Liver (tissue), 9 donors: ENCODE measurements around the gene KCNJ5. TPM values are rescaled to one million over a fixed set of nuclear protein-coding genes. Genes with fewer than 3 reads are reported as not detected.

Experiments
- DNase-seq: peaks from one replicate; pipeline ENCODE4 v3.0.0-alpha.2; 2017; ENCODE audit warnings: low spot score
- H3K27ac ChIP-seq, 2 donors: one replicate each; pipeline ENCODE4 v1.7.0; 2013; ENCODE audit warnings: inconsistent platforms in 2 of 2, low read length in 2 of 2, control low read depth in 1 of 2, low read depth in 1 of 2, mild to moderate bottlenecking in 1 of 2
- H3K27me3 ChIP-seq, 4 donors: one replicate each; pipeline versions ENCODE4 v1.6.1 to v1.7.0; 2013; ENCODE audit warnings: low read length in 3 of 4, inconsistent platforms in 1 of 4, mild to moderate bottlenecking in 1 of 4, moderate library complexity in 1 of 4; ENCODE audit not compliant: control insufficient read depth in 4 of 4, insufficient read depth in 4 of 4
- H3K36me3 ChIP-seq, 4 donors: one replicate each; pipeline versions ENCODE4 v1.6.1 to v1.7.0; 2013; ENCODE audit warnings: low read length in 3 of 4, mild to moderate bottlenecking in 3 of 4, low read depth in 1 of 4, moderate library complexity in 1 of 4; ENCODE audit not compliant: control insufficient read depth in 4 of 4, insufficient read depth in 3 of 4
- H3K4me1 ChIP-seq, 4 donors: one replicate each; pipeline versions ENCODE4 v1.6.1 to v1.7.0; 2013; ENCODE audit warnings: low read length in 3 of 4, mild to moderate bottlenecking in 3 of 4, moderate library complexity in 1 of 4; ENCODE audit not compliant: control insufficient read depth in 4 of 4, insufficient read depth in 4 of 4
- H3K4me3 ChIP-seq, 3 donors: one replicate each; pipeline versions ENCODE4 v1.6.1 to v1.7.0; 2013; ENCODE audit warnings: low read length in 3 of 3, control low read depth in 1 of 3, low read depth in 1 of 3, mild to moderate bottlenecking in 1 of 3
- H3K9ac ChIP-seq, 2 donors: one replicate each; pipeline ENCODE4 v1.7.0; 2013; ENCODE audit warnings: low read length in 2 of 2, mild to moderate bottlenecking in 2 of 2, moderate library complexity in 2 of 2, control low read depth in 1 of 2, low read depth in 1 of 2
- H3K9me3 ChIP-seq, 4 donors: one replicate each; pipeline versions ENCODE4 v1.6.1 to v1.7.0; 2013; ENCODE audit warnings: low read length in 3 of 4; ENCODE audit not compliant: control insufficient read depth in 4 of 4
- EGR1 ChIP-seq, 2 donors: IDR thresholded peaks; 2 replicates each; pipeline ENCODE4 v1.6.1; 2016 to 2018; ENCODE audit warnings: antibody characterized with exemption in 2 of 2, low read depth in 2 of 2
- FOXA1 ChIP-seq: IDR thresholded peaks from 2 replicates; pipeline ENCODE4 v1.6.1; 2016; ENCODE audit warnings: antibody characterized with exemption
- GABPA ChIP-seq, 2 donors: IDR thresholded peaks in 1 of 2; conservative IDR thresholded peaks in 1 of 2; 2 replicates each; pipeline ENCODE4 v1.6.1; 2016; ENCODE audit warnings: antibody characterized with exemption in 2 of 2, mild to moderate bottlenecking in 1 of 2, moderate library complexity in 1 of 2
- HNF4A ChIP-seq, 2 donors: conservative IDR thresholded peaks; 2 replicates each; pipeline ENCODE4 v1.6.1; 2016; ENCODE audit warnings: antibody characterized with exemption in 2 of 2, mild to moderate bottlenecking in 2 of 2
- HNF4G ChIP-seq: IDR thresholded peaks from 2 replicates; pipeline ENCODE4 v1.6.1; 2016; ENCODE audit warnings: antibody characterized with exemption
- JUND ChIP-seq, 2 donors: IDR thresholded peaks; 2 replicates each; pipeline ENCODE4 v1.6.1; 2016; ENCODE audit warnings: antibody characterized with exemption in 2 of 2
- RXRA ChIP-seq, 2 donors: IDR thresholded peaks; 2 replicates each; pipeline ENCODE4 v1.6.1; 2017 to 2018; ENCODE audit warnings: antibody characterized with exemption in 2 of 2, mild to moderate bottlenecking in 1 of 2
- SP1 ChIP-seq: IDR thresholded peaks from 2 replicates; pipeline ENCODE4 v1.6.1; 2018; ENCODE audit warnings: antibody characterized with exemption, mild to moderate bottlenecking
- TAF1 ChIP-seq: conservative IDR thresholded peaks from 2 replicates; pipeline ENCODE4 v1.6.1; 2016; ENCODE audit warnings: antibody characterized with exemption, mild to moderate bottlenecking
- YY1 ChIP-seq: IDR thresholded peaks from 2 replicates; pipeline ENCODE4 v1.6.1; 2016; ENCODE audit warnings: antibody characterized with exemption, mild to moderate bottlenecking
- WGBS: extraction: QIAGEN DNeasy Blood & Tissue Kit; methylation state at CpG from one replicate; pipeline ENCODE4 v1.1.7; 2013; 5-methylcytosine and 5-hydroxymethylcytosine counted together
- polyA plus RNA-seq, 2 donors: library from polyadenylated mRNA; stranded (reverse) in 1 of 2; unstranded in 1 of 2; fragments of 200-250 nt in 1 of 2; fragments of >200 nt in 1 of 2; fragmentation: Nextera tagmentation in 1 of 2; extraction: Ambion mirVana in 1 of 2; gene quantifications; one replicate each; pipeline versions ENCODE4 v1.2.1 to v1.2.3, GENCODE V29; 2013 to 2015
- total RNA-seq, 2 donors: library from RNA; depleted of rRNA; stranded (reverse); fragments of >200 nt; gene quantifications; one replicate each; pipeline ENCODE4 v1.2.3, GENCODE V29; 2014
- TF ChIP-seq, protein P1 (sequence below): IDR thresholded peaks from 2 replicates; pipeline ENCODE4 v1.6.1; 2016; ENCODE audit warnings: antibody characterized with exemption
- TF ChIP-seq, protein P2 (sequence below): IDR thresholded peaks from 2 replicates; pipeline ENCODE4 v1.6.1; 2016; ENCODE audit warnings: antibody characterized with exemption
- TF ChIP-seq, protein P3 (sequence below): fragments of 150-350 bp; IDR thresholded peaks from 2 replicates; pipeline ENCODE4 v1.5.1; 2017; ENCODE audit warnings: improper control_type of control experiment, low read depth, low read length; ENCODE audit not compliant: missing input control
- TF ChIP-seq, protein P4 (sequence below): IDR thresholded peaks from 2 replicates; pipeline ENCODE4 v1.6.1; 2016; ENCODE audit warnings: antibody characterized with exemption, mild to moderate bottlenecking
- donor health status: healthy.
- donor health status: healthy.
- donor health status: healthy.
- donor health status: healthy.
- donor health status: healthy.

The KCNJ5 gene
- total and polyA plus RNA-seq, 4 donors = 0.04 to 0.08 (median 0.06) TPM

DNA sequence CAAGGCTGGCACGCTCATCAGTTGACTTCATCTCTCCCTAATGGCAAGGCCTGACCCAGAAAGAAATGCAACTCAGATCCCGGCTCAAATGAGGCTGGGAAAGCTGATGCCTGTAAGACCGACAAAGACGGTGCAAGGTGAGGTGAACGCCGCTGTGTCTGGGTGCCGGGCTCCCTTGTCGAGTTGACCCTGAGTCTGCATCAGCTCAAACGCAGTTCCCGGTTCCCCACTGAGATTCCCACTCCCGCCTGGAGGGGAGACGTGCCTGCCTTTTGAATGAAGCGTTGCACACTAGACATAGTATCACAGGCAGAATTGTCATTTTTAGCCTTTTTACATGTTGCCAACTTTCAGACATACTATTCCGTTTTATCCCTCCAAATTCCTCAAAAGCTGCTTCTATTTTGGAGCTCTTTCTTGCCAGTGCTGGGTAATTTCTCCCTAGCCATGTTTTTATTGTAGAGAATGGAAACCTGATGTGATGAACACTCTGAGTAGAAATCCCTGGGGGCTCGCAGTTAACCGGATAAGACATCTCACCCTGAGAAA, 52.3 kb downstream of the KCNJ5 start:
- no peaks in the 10 kb centered on the region for H3K36me3 ChIP-seq
- WGBS = 83% methylated on average over 16 of the region's 16 CpGs
- H3K4me1 ChIP-seq = no peaks in the 10 kb centered on the region
- no peak for DNase-seq
- H3K27ac ChIP-seq = no peak overlapping the region
- no peaks in the 10 kb centered on the region for H3K9me3 ChIP-seq
- no peak overlapping the region for H3K9ac ChIP-seq
- no peak overlapping the region for H3K4me3 ChIP-seq
- TF ChIP-seq FOXA1 = no peak
- TF ChIP-seq JUND (IDR thresholded peaks at IDR 0.05) = no peak
- no peak for TF ChIP-seq TAF1
- TF ChIP-seq YY1 = no peak
- peaks cover 0 to 2% (median 0%) of the 10 kb centered on the region in 4 donors for H3K27me3 ChIP-seq

DNA sequence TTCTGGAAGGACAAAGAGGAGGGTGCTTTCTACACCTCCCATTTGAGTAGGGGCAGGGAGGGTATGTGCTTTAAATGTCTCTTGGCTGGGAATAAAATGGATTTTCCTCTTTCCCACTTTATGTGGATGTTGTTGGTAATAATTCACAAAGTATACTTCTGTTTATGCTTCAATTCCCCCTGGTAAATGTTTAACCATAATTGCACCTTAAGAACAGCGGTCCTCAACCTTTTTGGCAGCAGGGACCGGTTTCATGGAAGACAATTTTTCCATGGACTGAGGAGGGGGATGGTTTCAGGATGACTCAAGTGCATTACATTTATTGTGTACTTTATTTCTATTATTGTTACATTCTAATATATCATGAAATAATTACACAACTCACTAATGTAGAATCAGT, 55.5 kb downstream of the KCNJ5 start:
- peaks cover 0 to 2% (median 0%) of the 10 kb centered on the region in 4 donors for H3K27me3 ChIP-seq
- H3K4me1 ChIP-seq = peaks cover 0 to 6% (median 6%) of the 10 kb centered on the region in 4 donors
- no peak for DNase-seq
- H3K4me3 ChIP-seq = no peak overlapping the region
- TF ChIP-seq, protein P1, sequence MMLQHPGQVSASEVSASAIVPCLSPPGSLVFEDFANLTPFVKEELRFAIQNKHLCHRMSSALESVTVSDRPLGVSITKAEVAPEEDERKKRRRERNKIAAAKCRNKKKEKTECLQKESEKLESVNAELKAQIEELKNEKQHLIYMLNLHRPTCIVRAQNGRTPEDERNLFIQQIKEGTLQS = no peak
- TF ChIP-seq YY1 = no peak
- TF ChIP-seq HNF4G = no peak
- TF ChIP-seq EGR1 (IDR thresholded peaks at IDR 0.05; ENCODE audit: low read depth in 2 of 2) = no peak
- no peak for TF ChIP-seq RXRA (IDR thresholded peaks at IDR 0.05)
- no peak for TF ChIP-seq SP1
- TF ChIP-seq HNF4A (conservative IDR thresholded peaks at IDR 0.05) = no peak
- TF ChIP-seq, protein P2, sequence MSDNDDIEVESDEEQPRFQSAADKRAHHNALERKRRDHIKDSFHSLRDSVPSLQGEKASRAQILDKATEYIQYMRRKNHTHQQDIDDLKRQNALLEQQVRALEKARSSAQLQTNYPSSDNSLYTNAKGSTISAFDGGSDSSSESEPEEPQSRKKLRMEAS = no peak
- TF ChIP-seq JUND (IDR thresholded peaks at IDR 0.05) = no peak
- TF ChIP-seq FOXA1 = no peak
- no peak for TF ChIP-seq GABPA (IDR thresholded peaks at IDR 0.05 in 1 of 2, conservative IDR thresholded peaks at IDR 0.05 in 1 of 2)
- TF ChIP-seq, protein P3, sequence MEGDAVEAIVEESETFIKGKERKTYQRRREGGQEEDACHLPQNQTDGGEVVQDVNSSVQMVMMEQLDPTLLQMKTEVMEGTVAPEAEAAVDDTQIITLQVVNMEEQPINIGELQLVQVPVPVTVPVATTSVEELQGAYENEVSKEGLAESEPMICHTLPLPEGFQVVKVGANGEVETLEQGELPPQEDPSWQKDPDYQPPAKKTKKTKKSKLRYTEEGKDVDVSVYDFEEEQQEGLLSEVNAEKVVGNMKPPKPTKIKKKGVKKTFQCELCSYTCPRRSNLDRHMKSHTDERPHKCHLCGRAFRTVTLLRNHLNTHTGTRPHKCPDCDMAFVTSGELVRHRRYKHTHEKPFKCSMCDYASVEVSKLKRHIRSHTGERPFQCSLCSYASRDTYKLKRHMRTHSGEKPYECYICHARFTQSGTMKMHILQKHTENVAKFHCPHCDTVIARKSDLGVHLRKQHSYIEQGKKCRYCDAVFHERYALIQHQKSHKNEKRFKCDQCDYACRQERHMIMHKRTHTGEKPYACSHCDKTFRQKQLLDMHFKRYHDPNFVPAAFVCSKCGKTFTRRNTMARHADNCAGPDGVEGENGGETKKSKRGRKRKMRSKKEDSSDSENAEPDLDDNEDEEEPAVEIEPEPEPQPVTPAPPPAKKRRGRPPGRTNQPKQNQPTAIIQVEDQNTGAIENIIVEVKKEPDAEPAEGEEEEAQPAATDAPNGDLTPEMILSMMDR = no peak
- TF ChIP-seq, protein P4, sequence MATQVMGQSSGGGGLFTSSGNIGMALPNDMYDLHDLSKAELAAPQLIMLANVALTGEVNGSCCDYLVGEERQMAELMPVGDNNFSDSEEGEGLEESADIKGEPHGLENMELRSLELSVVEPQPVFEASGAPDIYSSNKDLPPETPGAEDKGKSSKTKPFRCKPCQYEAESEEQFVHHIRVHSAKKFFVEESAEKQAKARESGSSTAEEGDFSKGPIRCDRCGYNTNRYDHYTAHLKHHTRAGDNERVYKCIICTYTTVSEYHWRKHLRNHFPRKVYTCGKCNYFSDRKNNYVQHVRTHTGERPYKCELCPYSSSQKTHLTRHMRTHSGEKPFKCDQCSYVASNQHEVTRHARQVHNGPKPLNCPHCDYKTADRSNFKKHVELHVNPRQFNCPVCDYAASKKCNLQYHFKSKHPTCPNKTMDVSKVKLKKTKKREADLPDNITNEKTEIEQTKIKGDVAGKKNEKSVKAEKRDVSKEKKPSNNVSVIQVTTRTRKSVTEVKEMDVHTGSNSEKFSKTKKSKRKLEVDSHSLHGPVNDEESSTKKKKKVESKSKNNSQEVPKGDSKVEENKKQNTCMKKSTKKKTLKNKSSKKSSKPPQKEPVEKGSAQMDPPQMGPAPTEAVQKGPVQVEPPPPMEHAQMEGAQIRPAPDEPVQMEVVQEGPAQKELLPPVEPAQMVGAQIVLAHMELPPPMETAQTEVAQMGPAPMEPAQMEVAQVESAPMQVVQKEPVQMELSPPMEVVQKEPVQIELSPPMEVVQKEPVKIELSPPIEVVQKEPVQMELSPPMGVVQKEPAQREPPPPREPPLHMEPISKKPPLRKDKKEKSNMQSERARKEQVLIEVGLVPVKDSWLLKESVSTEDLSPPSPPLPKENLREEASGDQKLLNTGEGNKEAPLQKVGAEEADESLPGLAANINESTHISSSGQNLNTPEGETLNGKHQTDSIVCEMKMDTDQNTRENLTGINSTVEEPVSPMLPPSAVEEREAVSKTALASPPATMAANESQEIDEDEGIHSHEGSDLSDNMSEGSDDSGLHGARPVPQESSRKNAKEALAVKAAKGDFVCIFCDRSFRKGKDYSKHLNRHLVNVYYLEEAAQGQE = no peak
- 83% methylated on average over 2 of the region's 2 CpGs for WGBS
- no peaks in the 10 kb centered on the region for H3K9me3 ChIP-seq
- H3K9ac ChIP-seq = no peak overlapping the region
- no peak overlapping the region for H3K27ac ChIP-seq
- no peaks in the 10 kb centered on the region for H3K36me3 ChIP-seq
